Parathyroid adenoma (tissue), 2 donors: Measurements from ENCODE around the gene ATPAF2.

Source experiments
- H2AFZ ChIP-seq: fragments of 300-600 bp; sonication (generic); one replicate; pipeline ENCODE4 v1.7.0; 2017; ENCODE audit warnings: antibody characterized with exemption, mild to moderate bottlenecking
- H3K27ac ChIP-seq: fragments of 300-600 bp; sonication (generic); one replicate; pipeline ENCODE4 v1.7.0; 2017
- H3K27me3 ChIP-seq: fragments of 300-600 bp; sonication (generic); one replicate; pipeline ENCODE4 v1.7.0; 2017; ENCODE audit warnings: low read length; ENCODE audit not compliant: control insufficient read depth, insufficient read depth
- H3K36me3 ChIP-seq: fragments of 300-600 bp; sonication (generic); one replicate; pipeline ENCODE4 v1.7.0; 2017; ENCODE audit warnings: low read length; ENCODE audit not compliant: control insufficient read depth, insufficient read depth
- H3K4me1 ChIP-seq: fragments of 300-600 bp; sonication (generic); one replicate; pipeline ENCODE4 v1.7.0; 2017; ENCODE audit warnings: control low read depth
- H3K4me2 ChIP-seq: fragments of 300-600 bp; sonication (generic); one replicate; pipeline ENCODE4 v1.7.0; 2017; ENCODE audit warnings: low read length
- H3K4me3 ChIP-seq: fragments of 300-600 bp; sonication (generic); one replicate; pipeline ENCODE4 v1.7.0; 2017; ENCODE audit warnings: low read depth, low read length
- H3K79me2 ChIP-seq: fragments of 300-600 bp; sonication (generic); one replicate; pipeline ENCODE4 v1.7.0; 2017; ENCODE audit warnings: control low read depth
- H3K9ac ChIP-seq: fragments of 300-600 bp; sonication (generic); one replicate; pipeline ENCODE4 v1.7.0; 2017; ENCODE audit warnings: mild to moderate bottlenecking
- H3K9me3 ChIP-seq: fragments of 300-600 bp; sonication (generic); one replicate; pipeline ENCODE4 v1.7.0; 2017; ENCODE audit warnings: low read length; ENCODE audit not compliant: control insufficient read depth
- CTCF ChIP-seq: fragments of 300-600 bp; sonication (generic); IDR thresholded peaks from one replicate; pipeline ENCODE4 v1.7.0; 2017; ENCODE audit warnings: antibody characterized with exemption, mild to moderate bottlenecking
- donor health status: primary hyperparathyroidism.

ATPAF2 gene

GRCh38 chr17:17985153-17985552 is 53.8 kb downstream of the ATPAF2 start:
- H3K4me1 ChIP-seq: peaks cover 3% of the 10 kb centered on the region
- H3K9ac ChIP-seq: no peak overlapping the region
- H3K4me3 ChIP-seq: no peak overlapping the region
- no peaks in the 10 kb centered on the region for H3K36me3 ChIP-seq
- H3K27me3 ChIP-seq: no peaks in the 10 kb centered on the region
- H3K79me2 ChIP-seq: no peaks in the 10 kb centered on the region
- no peaks in the 10 kb centered on the region for H3K9me3 ChIP-seq
- H3K4me2 ChIP-seq: no peak overlapping the region
- no peak for TF ChIP-seq CTCF
- H3K27ac ChIP-seq: no peak overlapping the region
- H2AFZ ChIP-seq: no peak overlapping the region

GRCh38 chr17:17983776-17984175 is 55.2 kb downstream of the ATPAF2 start:
- peaks cover 14% of the 10 kb centered on the region for H3K4me1 ChIP-seq
- no peak overlapping the region for H3K27ac ChIP-seq
- TF ChIP-seq CTCF: no peak
- no peak overlapping the region for H3K4me2 ChIP-seq
- H3K9me3 ChIP-seq: no peaks in the 10 kb centered on the region
- no peaks in the 10 kb centered on the region for H3K27me3 ChIP-seq
- H3K4me3 ChIP-seq: no peak overlapping the region
- H3K36me3 ChIP-seq: no peaks in the 10 kb centered on the region
- H2AFZ ChIP-seq: no peak overlapping the region
- no peak overlapping the region for H3K9ac ChIP-seq
- no peaks in the 10 kb centered on the region for H3K79me2 ChIP-seq

GRCh38 chr17:17983376-17983775 is 55.6 kb downstream of the ATPAF2 start:
- Histone ChIP-seq H3K27ac (no peak overlapping the region), H3K36me3 (no peaks in the 10 kb centered on the region), H3K27me3 (no peaks in the 10 kb centered on the region), H3K9ac (no peak overlapping the region), H2AFZ (no peak overlapping the region), H3K79me2 (no peaks in the 10 kb centered on the region), H3K9me3 (no peaks in the 10 kb centered on the region), H3K4me2 (no peak overlapping the region), H3K4me1 (peaks cover 18% of the 10 kb centered on the region), H3K4me3 (no peak overlapping the region)
- no peak for TF ChIP-seq CTCF

GRCh38 chr17:17982801-17983200 is 56.2 kb downstream of the ATPAF2 start:
- no peak overlapping the region for H3K4me3 ChIP-seq
- H3K36me3 ChIP-seq: no peaks in the 10 kb centered on the region
- no peaks in the 10 kb centered on the region for H3K79me2 ChIP-seq
- no peaks in the 10 kb centered on the region for H3K9me3 ChIP-seq
- no peak for TF ChIP-seq CTCF
- H3K4me2 ChIP-seq: no peak overlapping the region
- no peak overlapping the region for H3K27ac ChIP-seq
- H3K27me3 ChIP-seq: no peaks in the 10 kb centered on the region
- H3K4me1 ChIP-seq: peaks cover 18% of the 10 kb centered on the region
- no peak overlapping the region for H2AFZ ChIP-seq
- H3K9ac ChIP-seq: no peak overlapping the region

- Histone ChIP-seq H3K79me2 (no peaks in the 10 kb centered on the region), H3K4me2 (no peak overlapping the region), H3K27ac (no peak overlapping the region), H3K36me3 (no peaks in the 10 kb centered on the region), H3K9me3 (no peaks in the 10 kb centered on the region), H3K4me3 (no peak overlapping the region), H3K27me3 (no peaks in the 10 kb centered on the region), H3K4me1 (peaks cover 18% of the 10 kb centered on the region), H2AFZ (no peak overlapping the region), H3K9ac (no peak overlapping the region)
- TF ChIP-seq CTCF: no peak
Observed at GRCh38 chr17:17981330-17981729, 57.6 kb downstream of the ATPAF2 start.
